ENCODE measurements around the gene DGKD.
"Not testable (repeated sequence)": the region's sequence is repeated elsewhere in the genome, so short reads cannot be mapped to it uniquely, and the experiment has no call there.

- TF ChIP-seq RCOR1 (IDR thresholded peaks at IDR 0.05; ENCODE audit: borderline replicate concordance in 1 of 2, low read depth in 2 of 2, low read length in 2 of 2); CEBPB (tag; IDR thresholded peaks at IDR 0.05); ZNF253 (CRISPR knock-in tag; conservative IDR thresholded peaks at IDR 0.05); CTCF (IDR thresholded peaks at IDR 0.05 in 2 of 3, conservative IDR thresholded peaks at IDR 0.05 in 1 of 3; ENCODE audit: insufficient read depth in 2 of 3, low read depth in 1 of 3, low read length in 3 of 3): not testable (repeated sequence)
Observed at GRCh38 chr2:233336091-233336490, 18.2 kb upstream of the DGKD start.
